Measurements from ENCODE around the gene C10orf90.

GRCh38 chr10:126592901-126593300 lies 77.6 kb downstream of the C10orf90 start:
- TF ChIP-seq POLR2A (IDR thresholded peaks at IDR 0.05), result no peak
- TF ChIP-seq, protein P1, sequence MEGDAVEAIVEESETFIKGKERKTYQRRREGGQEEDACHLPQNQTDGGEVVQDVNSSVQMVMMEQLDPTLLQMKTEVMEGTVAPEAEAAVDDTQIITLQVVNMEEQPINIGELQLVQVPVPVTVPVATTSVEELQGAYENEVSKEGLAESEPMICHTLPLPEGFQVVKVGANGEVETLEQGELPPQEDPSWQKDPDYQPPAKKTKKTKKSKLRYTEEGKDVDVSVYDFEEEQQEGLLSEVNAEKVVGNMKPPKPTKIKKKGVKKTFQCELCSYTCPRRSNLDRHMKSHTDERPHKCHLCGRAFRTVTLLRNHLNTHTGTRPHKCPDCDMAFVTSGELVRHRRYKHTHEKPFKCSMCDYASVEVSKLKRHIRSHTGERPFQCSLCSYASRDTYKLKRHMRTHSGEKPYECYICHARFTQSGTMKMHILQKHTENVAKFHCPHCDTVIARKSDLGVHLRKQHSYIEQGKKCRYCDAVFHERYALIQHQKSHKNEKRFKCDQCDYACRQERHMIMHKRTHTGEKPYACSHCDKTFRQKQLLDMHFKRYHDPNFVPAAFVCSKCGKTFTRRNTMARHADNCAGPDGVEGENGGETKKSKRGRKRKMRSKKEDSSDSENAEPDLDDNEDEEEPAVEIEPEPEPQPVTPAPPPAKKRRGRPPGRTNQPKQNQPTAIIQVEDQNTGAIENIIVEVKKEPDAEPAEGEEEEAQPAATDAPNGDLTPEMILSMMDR (IDR thresholded peaks at IDR 0.05), result no peak
- TF ChIP-seq POLR2AphosphoS5 (IDR thresholded peaks at IDR 0.05), result no peak
